Dedifferentiated amniotic fluid mesenchymal stem cell (primary cell): Measurements from ENCODE around the gene PRR35.

Experiments used
- DNase-seq: peaks from one replicate; pipeline ENCODE4 v3.0.0-alpha.2; 2016; ENCODE audit errors: extremely low spot score

Gene PRR35

DNA sequence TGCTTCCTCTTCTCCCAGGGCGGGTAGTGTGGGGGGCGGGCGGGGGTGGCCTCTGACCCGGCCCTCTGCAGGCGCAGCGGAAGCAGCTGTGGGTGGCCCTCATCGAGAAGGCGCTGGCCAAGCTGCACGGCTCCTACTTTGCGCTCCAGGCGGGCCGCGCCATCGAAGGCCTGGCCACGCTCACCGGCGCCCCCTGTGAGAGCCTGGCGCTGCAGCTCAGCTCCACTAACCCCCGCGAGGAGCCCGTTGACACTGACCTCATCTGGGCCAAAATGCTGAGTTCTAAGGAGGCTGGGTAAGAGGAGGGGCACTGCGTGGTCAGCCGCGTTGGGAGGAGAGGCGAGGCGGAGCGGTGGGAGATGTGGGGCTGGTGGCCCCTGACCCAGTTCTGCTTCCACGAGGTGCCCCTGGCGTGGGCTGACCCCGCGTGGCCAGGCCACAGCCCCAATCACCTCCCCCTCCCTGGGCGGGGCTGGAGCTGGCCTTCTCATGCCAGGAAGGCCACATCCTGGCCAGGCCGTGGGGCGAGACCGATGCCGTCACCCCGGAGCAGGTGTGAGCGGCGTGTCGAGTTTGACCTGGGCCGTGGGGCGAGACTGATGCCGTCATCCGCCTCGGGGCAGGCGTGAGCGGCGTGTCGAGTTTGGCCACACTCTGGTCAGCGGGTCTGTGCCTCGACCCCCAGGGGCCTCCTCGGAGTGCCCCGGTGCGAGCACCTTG lies 10.5 kb upstream of the PRR35 start:
- DNase-seq: no peak

DNA sequence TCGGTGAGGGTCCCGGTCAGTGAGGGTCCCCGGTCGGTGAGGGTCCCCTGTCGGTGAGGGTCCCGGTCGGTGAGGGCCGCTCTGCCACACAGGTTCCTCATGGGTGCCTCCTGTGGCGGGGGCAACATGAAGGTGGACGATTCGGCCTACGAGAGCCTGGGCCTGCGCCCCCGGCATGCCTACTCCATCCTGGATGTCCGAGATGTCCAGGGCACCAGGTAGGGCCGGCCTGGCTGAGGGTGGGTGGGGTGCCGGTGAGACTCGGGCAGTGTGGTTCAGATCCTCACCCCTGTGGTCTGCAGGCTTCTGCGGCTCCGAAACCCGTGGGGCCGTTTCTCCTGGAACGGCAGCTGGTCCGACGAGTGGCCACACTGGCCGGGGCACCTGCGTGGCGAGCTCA lies 9.0 kb upstream of the PRR35 start:
- DNase-seq: no peak

- no peak for DNase-seq
Measured at GRCh38 chr16:552171-552570, 8.0 kb upstream of the PRR35 start.

- DNase-seq: no peak
Measured at GRCh38 chr16:553601-554296, 6.4 kb upstream of the PRR35 start.

DNA sequence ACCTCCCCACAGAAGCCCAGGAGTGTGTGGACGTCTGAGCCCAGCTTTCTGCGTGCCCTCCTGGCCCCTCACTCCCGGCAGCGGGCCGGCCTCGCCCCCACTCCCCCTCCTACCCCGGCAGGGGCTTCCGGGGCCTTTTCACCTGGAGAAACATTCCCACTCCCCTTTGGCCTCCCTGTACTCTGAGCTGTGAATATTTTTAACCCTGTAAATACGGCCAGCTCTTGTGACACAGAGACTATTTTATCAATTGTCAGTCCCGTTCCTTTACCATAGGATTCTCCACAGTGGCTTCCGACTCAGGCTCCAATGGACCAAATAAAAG lies 5.9 kb upstream of the PRR35 start:
- no peak for DNase-seq

DNA sequence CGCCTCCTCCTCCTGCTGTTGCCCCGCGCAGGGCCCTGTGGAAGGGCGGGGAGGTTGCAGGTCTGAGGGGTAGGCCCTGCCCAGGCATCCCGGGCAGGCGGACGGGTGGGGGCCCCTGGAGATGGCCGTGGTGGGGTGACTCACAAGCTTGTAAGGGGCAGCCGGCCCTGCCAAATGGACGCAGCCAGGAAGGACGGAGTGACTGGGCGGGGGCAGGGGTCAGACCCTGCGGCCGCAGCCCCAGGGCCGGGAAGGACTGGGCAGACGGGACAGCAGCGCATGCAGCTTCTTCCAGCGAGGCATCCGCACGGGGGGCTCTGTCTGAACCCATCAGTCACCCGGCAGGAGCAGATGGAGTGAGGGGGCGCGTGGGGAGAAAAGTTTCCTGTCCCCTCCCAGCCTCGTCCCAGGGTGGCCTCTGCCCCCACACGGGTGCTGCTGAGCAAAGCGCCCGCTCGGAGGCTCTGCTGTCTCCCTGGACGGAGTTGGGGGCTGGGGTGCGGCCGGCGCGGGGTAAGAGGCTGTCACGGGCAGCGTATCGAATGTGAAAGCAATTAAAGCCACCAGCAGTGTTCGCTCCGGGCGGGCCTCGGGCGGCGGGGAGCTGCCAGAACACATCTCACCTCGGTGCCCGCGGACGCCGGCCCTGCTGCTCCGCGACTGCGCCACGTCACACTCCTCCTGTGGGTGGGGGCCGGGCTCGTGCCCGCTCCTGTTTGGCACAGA lies 5.4 kb upstream of the PRR35 start:
- peak; percentile 16 for DNase-seq

- no peak for DNase-seq
Measured at GRCh38 chr16:555528-556473, 4.4 kb upstream of the PRR35 start.

DNA sequence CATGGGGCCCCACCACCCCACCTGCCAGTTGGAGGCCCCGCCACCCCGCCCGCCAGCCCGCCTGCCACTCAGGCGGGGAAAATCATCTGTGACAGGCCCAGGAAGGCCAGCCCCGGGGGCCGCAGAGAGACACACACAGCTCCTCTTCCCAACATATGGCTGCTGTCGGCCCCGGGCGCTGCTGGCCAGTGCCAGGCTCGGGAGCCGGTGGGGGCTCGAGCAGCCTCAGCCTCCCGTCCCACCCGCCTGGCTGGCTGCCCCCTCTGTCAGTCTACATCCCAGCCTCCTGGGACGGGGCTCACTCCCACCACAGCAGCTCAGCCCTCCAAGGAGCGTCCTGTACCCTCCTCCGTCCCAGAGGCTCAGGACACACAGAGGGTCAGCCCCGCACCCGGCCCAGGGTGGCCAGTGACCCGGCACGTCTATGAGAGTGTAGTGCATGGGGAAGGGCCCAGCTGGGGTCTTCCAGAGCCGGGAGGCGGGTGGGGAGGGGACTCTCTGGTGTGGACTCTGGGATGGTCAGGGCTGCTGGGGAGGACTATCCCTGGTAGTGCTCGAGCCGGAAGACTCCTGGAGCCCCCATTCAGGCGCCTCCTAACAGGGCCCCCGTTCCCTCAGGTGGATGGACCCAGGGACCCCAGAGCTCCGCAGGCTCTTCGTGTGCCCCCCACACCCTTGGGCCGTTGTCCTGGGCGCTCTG lies 3.6 kb upstream of the PRR35 start:
- DNase-seq: no peak

- no peak for DNase-seq
Measured at GRCh38 chr16:557463-558297, 2.5 kb upstream of the PRR35 start.

DNA sequence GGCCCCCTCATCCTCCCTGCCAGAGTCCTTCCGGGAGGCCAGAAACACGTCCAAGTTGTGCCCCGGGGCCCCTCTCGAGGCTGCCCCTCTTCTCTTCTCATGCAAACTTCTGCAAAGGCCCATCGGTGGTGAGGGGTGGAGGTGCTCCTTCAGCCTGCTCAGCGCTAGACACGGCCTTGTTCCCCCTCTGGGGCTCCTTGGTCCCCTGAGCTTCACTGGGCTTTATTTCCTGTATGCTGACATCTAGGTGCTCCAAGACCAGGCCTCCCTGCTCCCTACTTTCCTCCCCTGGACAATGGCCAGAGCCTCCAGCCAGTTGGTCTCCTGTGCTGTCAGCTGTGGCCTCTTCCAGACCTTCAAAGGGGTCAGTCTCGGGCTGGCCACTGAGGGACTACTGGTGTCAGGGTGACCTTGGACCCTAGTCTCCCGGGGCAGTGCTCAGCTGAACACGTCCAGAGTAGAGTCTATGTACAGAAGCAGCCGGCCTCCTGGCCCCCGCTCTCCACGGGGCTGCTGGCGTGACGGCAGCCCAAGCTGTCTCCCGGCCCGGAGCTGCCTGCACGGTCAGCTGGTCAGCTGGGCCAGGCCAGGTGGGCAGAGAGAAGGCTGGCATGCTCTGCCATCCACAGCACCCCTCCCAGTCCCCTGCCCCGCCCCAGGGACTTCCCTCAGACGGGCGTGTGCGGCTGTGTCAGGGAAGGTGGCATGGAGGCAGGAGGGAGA lies 1.7 kb upstream of the PRR35 start:
- DNase-seq: no peak

GRCh38 chr16:559021-559380 lies 1.2 kb upstream of the PRR35 start:
- no peak for DNase-seq

GRCh38 chr16:559411-560203 lies 587 bp upstream of the PRR35 start:
- DNase-seq: no peak

- no peak for DNase-seq
Measured at GRCh38 chr16:560701-561412, 663 bp downstream of the PRR35 start.

DNA sequence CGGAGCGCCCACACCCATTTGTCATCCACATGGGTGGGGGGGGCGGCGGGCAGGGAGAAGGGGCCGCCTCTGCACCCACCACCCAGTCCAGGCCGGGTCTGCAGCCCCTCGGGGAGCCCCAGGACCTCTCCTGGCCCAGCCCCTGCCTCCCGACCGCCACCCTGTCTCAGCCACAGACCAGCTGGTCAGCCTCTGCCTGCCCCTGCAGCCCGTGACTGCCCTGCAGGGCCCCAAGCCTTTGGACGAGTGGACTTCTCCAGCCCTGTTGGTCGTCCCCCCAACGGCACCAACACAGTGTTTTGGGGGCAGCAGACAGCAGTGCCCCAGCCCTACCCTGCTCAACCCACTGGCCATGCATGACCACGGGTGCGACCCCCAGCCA lies 1.2 kb downstream of the PRR35 start:
- no peak for DNase-seq

DNA sequence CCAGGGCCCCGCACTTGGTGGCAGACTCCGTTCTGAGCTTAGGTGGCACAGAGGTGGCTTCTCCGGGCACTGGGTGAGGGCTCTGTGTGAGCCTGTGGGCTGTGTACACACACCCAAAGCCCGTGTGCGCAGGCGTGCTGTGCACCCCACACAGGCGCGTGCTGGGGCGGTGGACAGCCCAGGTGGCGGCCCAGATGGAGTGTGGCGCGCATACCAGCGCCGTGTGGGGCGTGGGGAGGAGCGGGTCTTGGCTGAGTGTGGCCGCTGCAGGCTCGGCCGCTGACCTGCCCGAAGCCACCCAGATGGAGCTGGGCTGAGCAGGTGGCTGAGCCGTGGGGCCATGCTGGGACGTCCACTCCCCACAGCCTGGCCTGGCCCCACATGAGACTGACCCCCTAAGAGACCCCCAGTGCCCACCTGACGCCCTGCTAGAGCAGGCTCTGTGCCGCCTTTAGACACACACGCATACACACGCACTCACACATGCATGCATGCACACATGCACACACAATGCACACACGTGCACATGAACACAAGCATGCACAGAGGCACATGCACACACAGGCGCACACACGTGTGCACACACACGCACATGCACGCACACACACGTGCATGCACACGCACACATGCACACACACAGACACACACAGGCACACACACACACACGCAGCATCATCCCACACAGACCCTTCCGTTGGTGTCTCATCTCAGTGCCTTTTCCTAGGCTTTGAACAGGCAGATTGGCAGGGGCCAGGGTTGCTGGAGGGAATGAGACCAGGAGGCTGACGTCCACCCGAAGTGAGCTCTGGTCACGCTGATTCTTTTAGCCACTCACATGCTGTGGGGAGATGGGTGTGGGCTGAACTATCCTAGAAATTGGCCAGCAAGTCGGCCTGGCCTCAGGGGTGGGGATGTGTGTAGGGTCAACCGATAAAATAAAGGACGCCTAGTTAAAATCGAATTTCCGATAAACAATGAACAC lies 2.1 kb downstream of the PRR35 start:
- no peak for DNase-seq

DNA sequence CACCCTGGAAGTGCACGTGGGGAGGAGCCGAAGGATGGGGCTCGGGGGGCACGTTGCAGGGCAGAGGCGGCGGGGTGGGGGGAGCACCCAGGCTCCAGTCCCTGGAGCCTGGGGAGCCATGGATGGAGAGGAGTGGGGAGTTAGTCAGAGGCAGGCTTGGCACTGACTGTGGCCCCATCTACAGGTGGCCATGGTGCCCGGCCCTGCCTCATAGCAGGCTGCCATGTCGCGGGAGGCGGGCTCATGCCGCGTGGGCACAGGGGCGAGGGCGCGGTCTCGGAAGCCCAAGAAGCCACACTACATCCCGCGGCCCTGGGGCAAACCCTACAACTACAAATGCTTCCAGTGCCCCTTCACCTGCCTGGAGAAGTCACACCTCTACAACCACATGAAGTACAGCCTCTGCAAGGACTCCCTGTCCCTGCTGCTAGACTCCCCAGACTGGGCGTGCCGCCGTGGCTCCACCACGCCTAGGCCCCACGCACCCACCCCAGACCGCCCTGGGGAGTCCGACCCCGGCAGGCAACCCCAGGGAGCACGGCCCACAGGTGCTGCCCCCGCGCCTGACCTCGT lies 3.0 kb downstream of the PRR35 start:
- no peak for DNase-seq
